ENCODE results near the gene MEF2A. TPM values are rescaled to one million over a fixed set of nuclear protein-coding genes. Genes with fewer than 3 reads are reported as not detected.
A peak's percentile ranks its signal among the peaks of the same experiment; 100 is the strongest.

MEF2A gene
- total RNA-seq, 2 donors from 2014 or later = 25.1 to 68.7 TPM

GRCh38 chr15:99566157-99566897 is 543 bp downstream of the MEF2A start:
- DNase-seq (peak; percentile 22 to 43 (median 29)), ATAC-seq (no peak)
- WGBS, 2 donors = 0 to 1% methylated on average over 11 to 53 of the region's 69 CpGs
- intact Hi-C loops (cut with DNase I) = no loop called here
- peak overlapping the region; percentile 92 to 99 (median 98) for H3K27ac ChIP-seq
- H3K36me3 ChIP-seq (replicated peaks in 1 of 2; ENCODE audit: insufficient read depth in 1 of 2, low read depth in 2 of 2) = no peaks in the 10 kb centered on the region
- peaks cover 30% of the 10 kb centered on the region for H3K4me1 ChIP-seq
- no peaks in the 10 kb centered on the region for H3K9me3 ChIP-seq
- H3K27me3 ChIP-seq = no peaks in the 10 kb centered on the region
- peak overlapping the region; percentile 78 to 80 for H3K4me3 ChIP-seq
- TF ChIP-seq POLR2A (IDR thresholded peaks at IDR 0.05) = peak in 1 of 3 donors; percentile 21
- TF ChIP-seq CTCF (IDR thresholded peaks at IDR 0.05) = no peak

- ATAC-seq (no peak), DNase-seq (no peak)
- TF ChIP-seq CTCF (IDR thresholded peaks at IDR 0.05) = no peak
- no peak for TF ChIP-seq POLR2A (IDR thresholded peaks at IDR 0.05)
- Histone ChIP-seq H3K27me3 (no peaks in the 10 kb centered on the region), H3K9me3 (no peaks in the 10 kb centered on the region), H3K27ac (peak overlapping the region in 1 of 4 donors; percentile 99), H3K36me3 (replicated peaks in 1 of 2; ENCODE audit: insufficient read depth in 1 of 2, low read depth in 2 of 2) (no peaks in the 10 kb centered on the region), H3K4me3 (no peak overlapping the region), H3K4me1 (peaks cover 43% of the 10 kb centered on the region)
- intact Hi-C loops (cut with DNase I) = no loop called here
- 49 to 60% methylated on average over 9 of the region's 9 CpGs for whole genome bisulfite sequencing, 2 donors
These were observed 3.0 kb downstream of the MEF2A start for GRCh38 chr15:99568625-99569352.

GRCh38 chr15:99571299-99571698 is 5.5 kb downstream of the MEF2A start:
- no peak overlapping the region for H3K4me3 ChIP-seq
- 88 to 92% methylated on average over 3 of the region's 3 CpGs for WGBS, 2 donors
- intact Hi-C loops (cut with DNase I) = loop anchor here (10.0 kb wide), 1 partner anchor 124 kb away; no protein-coding TSS in a partner anchor
- ATAC-seq (no peak), DNase-seq (no peak)
- H3K36me3 ChIP-seq (replicated peaks in 1 of 2; ENCODE audit: insufficient read depth in 1 of 2, low read depth in 2 of 2) = no peaks in the 10 kb centered on the region
- H3K27me3 ChIP-seq = no peaks in the 10 kb centered on the region
- H3K9me3 ChIP-seq = no peaks in the 10 kb centered on the region
- no peak overlapping the region for H3K27ac ChIP-seq
- TF ChIP-seq POLR2A (IDR thresholded peaks at IDR 0.05) (no peak), CTCF (IDR thresholded peaks at IDR 0.05) (no peak)
- H3K4me1 ChIP-seq = peaks cover 40% of the 10 kb centered on the region

- intact Hi-C loops (cut with DNase I) = loop anchor here (10.0 kb wide), 1 partner anchor 121 kb away; no protein-coding TSS in a partner anchor
- no peak for ATAC-seq
- H3K4me1 ChIP-seq = peaks cover 34% of the 10 kb centered on the region
- no peak for TF ChIP-seq POLR2A (IDR thresholded peaks at IDR 0.05)
- TF ChIP-seq CTCF (IDR thresholded peaks at IDR 0.05) = no peak
- DNase-seq = peak in 1 of 4 donors; percentile 15
- H3K4me3 ChIP-seq = no peak overlapping the region
- H3K27me3 ChIP-seq = no peaks in the 10 kb centered on the region
- no peaks in the 10 kb centered on the region for H3K9me3 ChIP-seq
- no peaks in the 10 kb centered on the region for H3K36me3 ChIP-seq (replicated peaks in 1 of 2; ENCODE audit: insufficient read depth in 1 of 2, low read depth in 2 of 2)
- WGBS, 2 donors = 34 to 38% methylated on average over 4 of the region's 4 CpGs
- no peak overlapping the region for H3K27ac ChIP-seq
These were observed 8.3 kb downstream of the MEF2A start for GRCh38 chr15:99574048-99574447.

All from body of pancreas (tissue), 4 donors.